Stimulated activated CD8-positive, alpha-beta memory T cell treated with anti-CD3 and anti-CD28 coated beads, Interleukin-7, amount 100 ng/mL, for 4 hours (primary cell): ENCODE data around the gene CDC45.

Experiments
- DNase-seq, 2 donors: peaks; one replicate each; pipeline ENCODE4 v3.0.0-alpha.2; 2020; ENCODE audit warnings: low read depth in 2 of 2

The CDC45 gene

DNA sequence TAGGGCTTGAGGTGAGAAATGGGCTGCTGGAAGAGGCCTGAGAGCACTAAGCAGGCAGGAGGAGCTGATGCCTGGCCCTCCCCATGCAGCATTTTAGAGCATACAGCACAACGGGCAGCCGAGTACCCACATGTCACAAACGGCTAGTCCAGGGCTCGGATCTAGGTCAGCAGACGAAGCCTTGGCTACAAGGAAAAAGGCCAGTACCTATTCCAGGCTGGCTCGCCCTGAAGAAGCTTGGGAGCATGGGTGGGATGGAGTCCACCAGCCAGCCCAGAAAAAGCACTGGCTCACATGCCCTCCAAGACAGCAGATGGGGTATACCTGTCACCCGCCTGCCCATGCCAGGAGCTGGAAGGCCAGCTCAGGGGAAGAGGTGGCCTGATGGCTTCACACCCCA lies 10.3 kb upstream of the CDC45 start:
- no peak for DNase-seq

- DNase-seq, result no peak
Measured at GRCh38 chr22:19470010-19470409, 9.7 kb upstream of the CDC45 start.

DNA sequence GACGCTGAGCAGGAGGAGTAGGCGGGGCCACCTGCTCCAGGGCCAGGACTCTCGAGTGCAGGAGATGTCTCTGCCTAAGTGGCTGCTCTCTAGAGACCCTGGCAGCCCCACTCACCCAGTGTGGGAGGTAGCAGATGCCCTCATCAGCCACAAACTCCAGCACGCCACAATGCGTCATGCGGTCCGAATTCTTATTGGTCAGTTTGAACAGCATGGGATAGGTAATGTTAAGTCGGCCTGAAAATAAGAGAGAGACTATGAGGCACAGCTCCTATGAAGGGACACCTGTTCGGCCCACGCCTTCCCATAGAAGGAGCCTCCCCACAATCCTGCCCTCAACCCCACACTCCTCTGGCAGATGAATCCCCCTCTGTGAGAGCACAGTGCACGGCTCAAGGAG lies 8.1 kb upstream of the CDC45 start:
- DNase-seq, result no peak

GRCh38 chr22:19472233-19472632 lies 7.5 kb upstream of the CDC45 start:
- no peak for DNase-seq

GRCh38 chr22:19473578-19473977 lies 6.1 kb upstream of the CDC45 start:
- DNase-seq, result no peak

DNA sequence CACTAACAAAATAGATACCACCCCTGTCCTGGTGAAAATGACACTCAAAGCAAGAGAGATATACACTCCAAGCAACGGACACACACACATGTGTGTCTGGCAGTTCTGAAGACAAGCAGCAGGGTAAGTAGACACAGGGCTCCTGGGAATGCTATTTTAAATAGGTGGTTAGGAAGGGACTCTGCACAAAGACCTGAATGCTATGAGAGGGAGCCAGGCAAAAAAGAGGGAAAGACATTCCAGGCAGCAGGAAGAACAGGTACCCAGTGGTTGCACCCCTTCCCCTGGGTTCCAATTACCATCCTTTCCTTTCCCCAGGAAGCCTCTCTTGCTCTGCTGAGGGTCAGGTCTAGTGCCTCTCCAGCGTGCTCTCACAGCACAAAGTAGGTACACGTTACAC lies 3.7 kb upstream of the CDC45 start:
- DNase-seq, result no peak

DNA sequence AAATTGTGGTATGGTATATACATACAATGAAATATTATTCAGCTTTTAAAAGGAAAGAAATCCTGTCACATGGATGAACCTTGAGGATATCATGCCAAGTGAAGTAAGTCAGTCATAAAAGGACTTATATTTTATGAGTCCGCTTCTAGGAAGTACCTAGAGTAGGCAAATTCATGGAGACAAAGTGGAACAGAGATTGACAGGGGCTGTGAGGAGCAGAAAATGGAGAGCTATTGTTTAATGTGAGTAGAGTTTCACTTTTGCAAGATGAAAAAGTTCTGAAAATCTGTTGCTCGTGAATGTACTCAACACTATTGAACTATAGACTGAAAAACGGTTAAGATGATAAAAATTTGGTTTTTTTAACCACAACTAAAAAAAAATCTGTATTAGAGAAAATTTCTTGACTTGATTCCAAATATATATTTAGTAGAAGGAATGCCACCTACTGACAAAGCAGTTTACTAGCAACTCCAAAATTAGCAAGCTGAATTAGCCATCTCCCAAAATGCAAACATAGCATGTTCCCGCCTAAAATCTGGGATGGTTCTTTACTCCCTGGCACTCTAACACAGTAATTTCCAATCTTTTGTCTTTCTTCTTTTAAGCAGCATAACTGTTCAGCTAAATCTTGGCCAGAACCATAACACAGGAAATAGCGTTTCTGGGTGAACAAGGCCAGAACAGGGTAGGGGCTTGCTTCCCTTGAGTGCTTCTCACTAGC lies 2.2 kb upstream of the CDC45 start:
- DNase-seq, result no peak

GRCh38 chr22:19478045-19478900 lies 1.4 kb upstream of the CDC45 start:
- no peak for DNase-seq

DNA sequence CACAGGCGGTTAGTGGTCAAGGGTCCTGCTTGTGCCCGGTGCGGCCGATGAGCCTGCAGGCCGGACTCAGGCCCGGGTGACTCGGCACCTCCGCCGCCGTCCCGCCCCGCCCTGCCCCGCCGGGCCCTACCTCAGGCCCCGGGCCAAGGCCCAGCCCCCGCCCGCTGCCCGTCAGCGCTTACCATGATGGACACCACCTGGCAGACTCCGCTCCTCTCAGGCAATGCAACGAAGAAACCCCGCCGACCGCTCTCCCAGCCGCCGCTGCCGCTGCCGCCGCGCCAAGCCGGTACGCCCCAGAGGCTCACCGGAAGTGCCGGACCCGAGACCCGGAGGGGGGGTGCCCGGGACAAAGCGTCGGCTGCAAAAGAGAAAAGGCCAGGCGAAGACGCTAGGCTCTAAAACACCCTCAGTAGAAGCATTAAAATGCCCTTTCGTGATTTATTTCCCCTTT lies 792 bp upstream of the CDC45 start, which contains the start of gene UFD1:
UFD1 (minus strand) TSS at position 293 of the 454 bp plus-strand sequence; CDS start at position 185, 108 bp downstream.
- DNase-seq, result peak; percentile 43 to 70

- DNase-seq, result no peak
Measured at GRCh38 chr22:19480173-19480568, 451 bp downstream of the CDC45 start.

DNA sequence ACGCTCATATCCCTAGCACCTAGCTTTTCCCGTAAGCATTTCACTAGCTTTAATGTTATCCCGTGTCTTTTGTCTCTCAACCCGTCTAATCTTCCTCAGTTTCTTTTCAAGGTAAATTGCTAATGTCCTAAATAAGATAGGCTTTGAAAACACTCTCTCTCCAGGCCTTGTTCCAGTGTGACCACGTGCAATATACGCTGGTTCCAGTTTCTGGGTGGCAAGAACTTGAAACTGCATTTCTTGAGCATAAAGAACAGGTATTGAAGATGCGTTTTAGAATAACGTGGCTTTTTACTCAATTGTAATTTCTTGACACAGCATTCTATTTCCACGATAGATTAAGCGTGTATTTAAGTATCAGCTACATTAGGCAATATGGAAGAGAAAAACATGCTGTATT lies 1.1 kb downstream of the CDC45 start:
- no peak for DNase-seq

DNA sequence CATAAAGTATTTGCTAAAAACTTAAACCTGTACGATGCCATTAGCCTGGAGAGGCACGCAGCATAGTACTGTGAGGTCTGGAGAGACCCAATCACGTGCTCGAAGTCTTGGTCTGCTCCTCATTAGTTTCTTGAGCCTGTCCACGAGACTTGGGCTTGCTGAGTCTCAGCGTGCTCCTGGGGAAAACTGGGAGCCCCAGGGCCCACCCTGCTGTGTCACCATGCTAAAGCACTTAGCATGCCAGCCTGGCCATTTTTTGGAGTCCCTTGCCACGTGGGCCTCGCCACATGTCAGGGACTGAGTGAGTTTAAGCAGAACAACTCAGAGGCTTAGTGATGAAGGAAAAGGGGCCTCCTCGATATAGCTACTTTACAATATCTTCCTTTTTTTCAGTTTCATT lies 2.6 kb downstream of the CDC45 start:
- DNase-seq, result no peak

- DNase-seq, result no peak
Measured at GRCh38 chr22:19483481-19484244, 3.9 kb downstream of the CDC45 start.

DNA sequence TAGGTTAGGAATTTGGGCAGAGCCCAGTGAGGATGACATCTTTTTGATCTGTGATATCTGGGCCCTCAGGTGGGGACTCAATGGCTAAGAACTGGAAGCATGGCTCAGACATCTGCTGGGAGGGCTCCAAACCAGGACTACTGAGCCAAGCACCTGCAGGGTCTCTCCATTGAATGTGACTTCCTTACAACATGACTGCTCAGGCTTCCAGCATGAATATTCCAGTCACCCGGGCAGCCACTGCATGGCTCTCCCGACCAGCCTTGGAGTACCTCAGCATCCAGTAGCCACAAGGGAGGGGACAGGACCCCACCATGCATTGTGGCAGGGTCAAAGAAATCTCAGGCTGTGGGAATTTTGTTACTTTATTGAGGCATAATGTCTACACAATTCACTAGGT lies 8.6 kb downstream of the CDC45 start:
- no peak for DNase-seq

GRCh38 chr22:19488884-19489843 lies 9.4 kb downstream of the CDC45 start:
- no peak for DNase-seq

DNA sequence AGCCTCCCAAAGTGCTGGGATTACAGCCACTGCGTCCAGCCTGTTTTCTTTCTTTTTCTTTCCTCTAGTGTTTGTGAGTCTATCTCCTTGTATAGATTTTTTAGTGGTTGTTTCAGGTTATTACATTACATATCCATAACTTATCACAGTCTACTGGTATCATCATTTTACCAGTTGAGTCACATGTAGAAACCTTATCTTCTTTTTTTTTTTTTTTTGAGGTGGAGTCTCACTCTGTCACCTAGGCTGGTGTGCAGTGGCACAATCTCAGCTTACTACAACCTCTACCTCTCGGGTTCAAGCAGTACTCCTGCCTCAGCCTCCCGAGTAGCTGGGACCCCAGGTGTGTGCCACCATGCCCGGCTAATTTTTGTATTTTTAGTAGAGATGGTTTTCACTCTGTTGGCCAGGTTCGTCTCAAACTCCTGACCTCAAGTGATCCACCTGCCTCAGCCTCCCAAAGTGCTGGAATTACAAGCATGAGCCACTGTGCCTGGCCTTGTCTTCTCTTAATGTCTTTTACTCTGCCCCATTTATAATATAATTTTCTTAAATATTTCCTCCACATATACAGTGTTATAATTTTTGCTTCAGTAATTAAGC lies 11.0 kb downstream of the CDC45 start:
- no peak for DNase-seq

GRCh38 chr22:19492504-19493174 lies 12.9 kb downstream of the CDC45 start:
- no peak for DNase-seq

GRCh38 chr22:19494001-19494560 lies 14.4 kb downstream of the CDC45 start:
- DNase-seq, result no peak

DNA sequence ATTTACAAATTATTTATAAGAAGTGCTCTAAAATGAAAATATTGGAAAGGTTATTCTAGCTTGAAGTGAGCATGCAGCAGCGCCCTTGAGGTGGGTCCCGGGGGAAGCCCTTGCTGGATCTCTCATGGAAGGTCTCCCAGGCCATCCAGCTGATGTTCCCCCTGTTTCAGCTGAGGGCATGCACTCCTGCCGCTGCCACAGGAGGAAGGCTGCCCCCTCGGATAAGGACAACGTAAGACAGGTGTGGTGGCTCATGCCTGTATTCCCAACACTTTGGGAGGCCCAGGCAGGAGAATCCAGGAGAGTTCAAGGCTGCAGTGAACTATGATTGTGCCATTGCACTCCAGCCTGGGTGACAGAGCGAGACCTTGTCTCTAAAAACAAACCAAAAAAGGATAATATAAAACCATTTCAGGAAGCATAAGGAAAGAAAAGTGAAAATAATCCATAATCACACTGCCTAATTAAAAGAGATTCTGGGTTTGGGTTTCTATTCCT lies 15.0 kb downstream of the CDC45 start:
- no peak for DNase-seq
